Bronchial epithelial cell (primary cell): ENCODE data around the gene TAF9. TPM values are rescaled to one million over a fixed set of nuclear protein-coding genes. Genes with fewer than 3 reads are reported as not detected.
"Not testable (repeated sequence)": the region's sequence is repeated elsewhere in the genome, so short reads cannot be mapped to it uniquely, and the experiment has no call there.

ENCODE experiments used
- DNase-seq: peaks from one replicate; pipeline ENCODE4 v3.0.0-alpha.2; 2010; ENCODE audit warnings: low read depth
- FAIRE-seq: peaks from 2 replicates; lab custom pipeline; 2011; peaks lifted over from hg19 to GRCh38; lab: Jason Lieb, UNC
- H3K27me3 ChIP-seq: 2 replicates; pipeline ENCODE4 v1.5.1; 2011; ENCODE audit warnings: low read length; ENCODE audit not compliant: control insufficient read depth, insufficient read depth
- H3K36me3 ChIP-seq: 2 replicates; pipeline ENCODE4 v1.5.1; 2011; ENCODE audit warnings: low read length; ENCODE audit not compliant: control insufficient read depth, insufficient read depth
- H3K4me3 ChIP-seq: 2 replicates; pipeline ENCODE4 v1.5.1; 2011; ENCODE audit warnings: mild to moderate bottlenecking, low read depth, low read length, control low read depth
- CTCF ChIP-seq: IDR thresholded peaks from 2 replicates; pipeline ENCODE4 v1.5.1; 2011; ENCODE audit warnings: mild to moderate bottlenecking, moderate library complexity, low read length, control low read depth, inconsistent platforms; ENCODE audit not compliant: insufficient read depth, severe bottlenecking
- total RNA-seq: library from RNA; depleted of rRNA; stranded (reverse); fragments of >200 nt; gene quantifications from 2 replicates; pipeline ENCODE4 v1.2.1, GENCODE V29; 2014

TAF9 gene
- total RNA-seq, 1 donor from 2014 or later: 66.9 TPM

GRCh38 chr5:69414885-69415583 lies 45.7 kb upstream of the TAF9 start, which contains the start of gene MARVELD2:
MARVELD2 (plus strand) TSS chr5:69415116; CDS start chr5:69419386, 4,270 bp downstream.
- FAIRE-seq: no peak
- H3K36me3 ChIP-seq: peaks cover 7% of the 10 kb centered on the region
- peak within 1 kb of the TSS; percentile 69 for H3K4me3 ChIP-seq
- peak; percentile 74 for DNase-seq
- no peaks in the 10 kb centered on the region for H3K27me3 ChIP-seq
- peak; percentile 73 for TF ChIP-seq CTCF

GRCh38 chr5:69404659-69405330 lies 35.5 kb upstream of the TAF9 start:
- Histone ChIP-seq H3K27me3 (no peaks in the 10 kb centered on the region), H3K36me3 (peaks cover 3% of the 10 kb centered on the region), H3K4me3 (no peak overlapping the region)
- no peak for TF ChIP-seq CTCF
- DNase-seq (no peak), FAIRE-seq (no peak)

GRCh38 chr5:69378376-69378775 lies 9.1 kb upstream of the TAF9 start:
- no peak for FAIRE-seq
- TF ChIP-seq CTCF: no peak
- Histone ChIP-seq H3K4me3 (no peak overlapping the region), H3K36me3 (peaks cover 11% of the 10 kb centered on the region), H3K27me3 (no peaks in the 10 kb centered on the region)
- no peak for DNase-seq

- Histone ChIP-seq H3K27me3 (no peaks in the 10 kb centered on the region), H3K36me3 (peaks cover 5% of the 10 kb centered on the region), H3K4me3 (no peak overlapping the region)
- TF ChIP-seq CTCF: no peak
- no peak for DNase-seq
- FAIRE-seq: no peak
These were observed 5.7 kb upstream of the TAF9 start for GRCh38 chr5:69374911-69375446.

GRCh38 chr5:69372394-69372793 lies 3.1 kb upstream of the TAF9 start:
- no peak for TF ChIP-seq CTCF
- FAIRE-seq: no peak
- Histone ChIP-seq H3K36me3 (peaks cover 4% of the 10 kb centered on the region), H3K27me3 (no peaks in the 10 kb centered on the region), H3K4me3 (no peak overlapping the region)
- no peak for DNase-seq

GRCh38 chr5:69370335-69370734 lies 1.0 kb upstream of the TAF9 start:
- not testable (repeated sequence) for H3K27me3 ChIP-seq, H3K36me3 ChIP-seq, FAIRE-seq, DNase-seq
- peak overlapping the region; percentile 90 for H3K4me3 ChIP-seq
